Measurements from ENCODE around the gene FIBCD1. TPM values are rescaled to one million over a fixed set of nuclear protein-coding genes. Genes with fewer than 3 reads are reported as not detected.

The FIBCD1 gene
- total and polyA plus RNA-seq, 2 experiments from 2014 or later = 4.4 to 5.6 TPM

DNA sequence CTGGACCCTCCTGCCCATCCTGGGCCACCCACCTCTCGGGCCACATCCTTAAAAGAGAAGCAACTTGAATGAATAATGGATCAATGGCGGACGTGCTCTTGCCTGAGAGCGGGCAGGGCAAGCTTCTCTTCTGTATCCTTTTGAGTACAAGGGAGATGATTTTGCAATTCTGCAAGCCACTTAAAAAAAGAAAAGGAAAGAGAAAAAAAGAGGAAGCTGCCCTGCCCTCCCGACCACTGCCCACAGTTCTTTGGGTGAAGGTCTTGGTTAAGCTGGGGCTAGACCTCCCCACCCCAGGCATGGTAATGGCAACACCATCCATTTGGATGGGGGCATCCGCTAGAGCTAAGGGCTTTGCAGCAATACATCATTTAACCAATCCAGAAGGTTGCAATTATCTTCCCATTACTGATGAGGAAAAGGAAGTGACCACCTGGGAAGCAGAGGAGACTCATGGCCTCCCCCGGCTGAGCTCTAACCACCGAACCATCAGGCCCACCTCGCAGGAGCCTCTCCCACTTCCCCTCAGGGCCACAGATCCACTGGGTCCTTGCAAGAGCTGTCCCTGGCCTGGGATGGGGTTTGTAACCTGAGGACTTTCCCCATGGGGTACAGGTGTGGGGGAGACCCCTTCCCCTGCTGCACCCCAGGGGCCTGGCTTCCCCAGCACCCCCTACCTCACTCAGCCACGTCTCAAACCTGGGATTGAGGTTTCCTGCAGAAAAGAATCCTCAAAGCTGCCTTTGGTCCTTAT is 42.1 kb upstream of the FIBCD1 start:
- Mint-ChIP-seq H3K9me3 (no peaks in the 10 kb centered on the region), H3K4me1 (peaks cover 5% of the 10 kb centered on the region; the same call in 1 of the 3 replicates), H3K36me3 (ENCODE audit: low read depth) (no peaks in the 10 kb centered on the region), H3K27me3 (ENCODE audit: insufficient read depth, low read depth, poor library complexity) (peaks cover 6% of the 10 kb centered on the region), H3K27ac (no peak overlapping the region), H3K4me3 (no peak overlapping the region)
- DNase-seq (ENCODE audit: low spot score) (no peak), ATAC-seq (no peak)
- Histone ChIP-seq H3K4me1 (ENCODE audit: insufficient read depth) (no peaks in the 10 kb centered on the region), H3K27me3 (ENCODE audit: insufficient read depth) (no peaks in the 10 kb centered on the region), H3K36me3 (ENCODE audit: insufficient read depth) (no peaks in the 10 kb centered on the region), H2AFZ (0 out of 2 replicates have a peak overlapping the region, but pooled peaks have one; percentile 52), H3K4me3 (no peak overlapping the region), H3K9me2 (ENCODE audit: insufficient read depth) (no peaks in the 10 kb centered on the region), H3K27ac (ENCODE audit: low read depth) (no peak overlapping the region), H3F3A (replicated peaks; ENCODE audit: low read depth) (no peaks in the 10 kb centered on the region), H3K4me2 (no peak overlapping the region), H4K20me1 (replicated peaks; ENCODE audit: insufficient read depth) (no peaks in the 10 kb centered on the region), H3K79me2 (replicated peaks; ENCODE audit: insufficient read depth) (no peaks in the 10 kb centered on the region)
- TF ChIP-seq NANOG (IDR thresholded peaks at IDR 0.05; ENCODE audit: borderline replicate concordance) (no peak), EZH2phosphoT487 (IDR thresholded peaks at IDR 0.05; ENCODE audit: unreplicated experiment) (no peak), ZNF114 (CRISPR knock-in tag; IDR thresholded peaks at IDR 0.05) (no peak), JUNB (IDR thresholded peaks at IDR 0.05; ENCODE audit: unreplicated experiment) (no peak)
- TF ChIP-seq, protein P1, sequence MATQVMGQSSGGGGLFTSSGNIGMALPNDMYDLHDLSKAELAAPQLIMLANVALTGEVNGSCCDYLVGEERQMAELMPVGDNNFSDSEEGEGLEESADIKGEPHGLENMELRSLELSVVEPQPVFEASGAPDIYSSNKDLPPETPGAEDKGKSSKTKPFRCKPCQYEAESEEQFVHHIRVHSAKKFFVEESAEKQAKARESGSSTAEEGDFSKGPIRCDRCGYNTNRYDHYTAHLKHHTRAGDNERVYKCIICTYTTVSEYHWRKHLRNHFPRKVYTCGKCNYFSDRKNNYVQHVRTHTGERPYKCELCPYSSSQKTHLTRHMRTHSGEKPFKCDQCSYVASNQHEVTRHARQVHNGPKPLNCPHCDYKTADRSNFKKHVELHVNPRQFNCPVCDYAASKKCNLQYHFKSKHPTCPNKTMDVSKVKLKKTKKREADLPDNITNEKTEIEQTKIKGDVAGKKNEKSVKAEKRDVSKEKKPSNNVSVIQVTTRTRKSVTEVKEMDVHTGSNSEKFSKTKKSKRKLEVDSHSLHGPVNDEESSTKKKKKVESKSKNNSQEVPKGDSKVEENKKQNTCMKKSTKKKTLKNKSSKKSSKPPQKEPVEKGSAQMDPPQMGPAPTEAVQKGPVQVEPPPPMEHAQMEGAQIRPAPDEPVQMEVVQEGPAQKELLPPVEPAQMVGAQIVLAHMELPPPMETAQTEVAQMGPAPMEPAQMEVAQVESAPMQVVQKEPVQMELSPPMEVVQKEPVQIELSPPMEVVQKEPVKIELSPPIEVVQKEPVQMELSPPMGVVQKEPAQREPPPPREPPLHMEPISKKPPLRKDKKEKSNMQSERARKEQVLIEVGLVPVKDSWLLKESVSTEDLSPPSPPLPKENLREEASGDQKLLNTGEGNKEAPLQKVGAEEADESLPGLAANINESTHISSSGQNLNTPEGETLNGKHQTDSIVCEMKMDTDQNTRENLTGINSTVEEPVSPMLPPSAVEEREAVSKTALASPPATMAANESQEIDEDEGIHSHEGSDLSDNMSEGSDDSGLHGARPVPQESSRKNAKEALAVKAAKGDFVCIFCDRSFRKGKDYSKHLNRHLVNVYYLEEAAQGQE (IDR thresholded peaks at IDR 0.05; ENCODE audit: unreplicated experiment) = no peak

DNA sequence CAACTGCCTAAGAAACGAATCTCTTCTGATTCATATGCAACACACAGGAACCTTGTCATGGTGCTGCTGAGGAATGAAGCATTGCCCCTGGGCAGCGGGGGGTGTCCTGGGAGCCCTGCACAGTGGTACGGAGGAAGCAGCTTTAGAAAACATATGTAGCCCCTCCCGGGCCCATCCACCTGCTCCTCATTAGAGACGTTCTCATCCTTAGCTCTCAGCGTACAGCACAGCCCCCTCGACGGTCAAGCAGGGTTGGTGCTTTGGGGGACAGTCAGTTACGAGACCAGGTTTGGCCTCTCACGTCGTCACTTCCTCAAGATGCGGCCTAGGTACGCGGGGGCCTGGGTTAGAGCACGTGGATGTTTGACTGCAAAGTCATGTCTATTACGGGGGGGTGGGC is 41.5 kb upstream of the FIBCD1 start:
- Histone ChIP-seq H3K9me2 (ENCODE audit: insufficient read depth) (no peaks in the 10 kb centered on the region), H3K4me1 (ENCODE audit: insufficient read depth) (no peaks in the 10 kb centered on the region), H2AFZ (no peak overlapping the region), H3K36me3 (ENCODE audit: insufficient read depth) (no peaks in the 10 kb centered on the region), H3K4me2 (no peak overlapping the region), H3F3A (replicated peaks; ENCODE audit: low read depth) (no peaks in the 10 kb centered on the region), H4K20me1 (replicated peaks; ENCODE audit: insufficient read depth) (no peaks in the 10 kb centered on the region), H3K4me3 (no peak overlapping the region), H3K79me2 (replicated peaks; ENCODE audit: insufficient read depth) (no peaks in the 10 kb centered on the region), H3K27ac (ENCODE audit: low read depth) (no peak overlapping the region), H3K27me3 (ENCODE audit: insufficient read depth) (no peaks in the 10 kb centered on the region)
- peaks cover 5% of the 10 kb centered on the region; the same call in 1 of the 3 replicates for H3K4me1 Mint-ChIP-seq
- H3K4me3 Mint-ChIP-seq = no peak overlapping the region
- peaks cover 6% of the 10 kb centered on the region for H3K27me3 Mint-ChIP-seq (ENCODE audit: insufficient read depth, low read depth, poor library complexity)
- no peaks in the 10 kb centered on the region for H3K36me3 Mint-ChIP-seq (ENCODE audit: low read depth)
- no peaks in the 10 kb centered on the region for H3K9me3 Mint-ChIP-seq
- H3K27ac Mint-ChIP-seq = no peak overlapping the region
- ATAC-seq = no peak
- DNase-seq (ENCODE audit: low spot score) = no peak
- TF ChIP-seq, protein P2, sequence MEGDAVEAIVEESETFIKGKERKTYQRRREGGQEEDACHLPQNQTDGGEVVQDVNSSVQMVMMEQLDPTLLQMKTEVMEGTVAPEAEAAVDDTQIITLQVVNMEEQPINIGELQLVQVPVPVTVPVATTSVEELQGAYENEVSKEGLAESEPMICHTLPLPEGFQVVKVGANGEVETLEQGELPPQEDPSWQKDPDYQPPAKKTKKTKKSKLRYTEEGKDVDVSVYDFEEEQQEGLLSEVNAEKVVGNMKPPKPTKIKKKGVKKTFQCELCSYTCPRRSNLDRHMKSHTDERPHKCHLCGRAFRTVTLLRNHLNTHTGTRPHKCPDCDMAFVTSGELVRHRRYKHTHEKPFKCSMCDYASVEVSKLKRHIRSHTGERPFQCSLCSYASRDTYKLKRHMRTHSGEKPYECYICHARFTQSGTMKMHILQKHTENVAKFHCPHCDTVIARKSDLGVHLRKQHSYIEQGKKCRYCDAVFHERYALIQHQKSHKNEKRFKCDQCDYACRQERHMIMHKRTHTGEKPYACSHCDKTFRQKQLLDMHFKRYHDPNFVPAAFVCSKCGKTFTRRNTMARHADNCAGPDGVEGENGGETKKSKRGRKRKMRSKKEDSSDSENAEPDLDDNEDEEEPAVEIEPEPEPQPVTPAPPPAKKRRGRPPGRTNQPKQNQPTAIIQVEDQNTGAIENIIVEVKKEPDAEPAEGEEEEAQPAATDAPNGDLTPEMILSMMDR (conservative IDR thresholded peaks at IDR 0.05; ENCODE audit: low read depth in 2 of 2) = no peak
- no peak for TF ChIP-seq POLR2AphosphoS5 (IDR thresholded peaks at IDR 0.05; ENCODE audit: low read depth)

Data from GM23338 (cell line).